GM21576 (cell line): Measurements from ENCODE around the gene MSL1.

Source experiments
- ATAC-seq: cut with Tn5 transposase; IDR thresholded peaks from one replicate; pipeline ENCODE4 v1.9.1; 2021; ENCODE audit warnings: mild to moderate bottlenecking, moderate library complexity; ENCODE audit not compliant: unreplicated experiment

The MSL1 gene

GRCh38 chr17:40173778-40174135, 52.0 kb downstream of the MSL1 start:
- no peak for ATAC-seq

- no peak for ATAC-seq
These were observed 52.7 kb downstream of the MSL1 start for GRCh38 chr17:40174514-40174913.

- ATAC-seq: no peak
These were observed 54.4 kb downstream of the MSL1 start for GRCh38 chr17:40175928-40176753.

GRCh38 chr17:40176754-40177110, 55.0 kb downstream of the MSL1 start:
- no peak for ATAC-seq

- no peak for ATAC-seq
These were observed 55.6 kb downstream of the MSL1 start, which contains the start of gene RAPGEFL1 for GRCh38 chr17:40177275-40177874. Gene RAPGEFL1, plus strand, starts transcription at chr17:40177470. Its CDS starts 392 bp downstream, at chr17:40177862.

GRCh38 chr17:40178021-40178601, 56.3 kb downstream of the MSL1 start:
- ATAC-seq: no peak

- ATAC-seq: no peak
These were observed 56.9 kb downstream of the MSL1 start for GRCh38 chr17:40178660-40179059.

- ATAC-seq: no peak
These were observed 58.3 kb downstream of the MSL1 start for GRCh38 chr17:40179923-40180659.

- ATAC-seq: no peak
These were observed 58.9 kb downstream of the MSL1 start for GRCh38 chr17:40180694-40181093.

GRCh38 chr17:40181205-40181604, 59.4 kb downstream of the MSL1 start:
- no peak for ATAC-seq

GRCh38 chr17:40182606-40183005, 60.8 kb downstream of the MSL1 start:
- ATAC-seq: no peak
